ENCODE results near the gene CES4A. TPM values are rescaled to one million over a fixed set of nuclear protein-coding genes. Genes with fewer than 3 reads are reported as not detected.
A peak's percentile ranks its signal among the peaks of the same experiment; 100 is the strongest.

CES4A gene
- total and polyA plus RNA-seq, 9 of the 15 experiments (the other 6 are each of a cell fraction or from before 2014, with no cell fraction given) = 0.09 to 0.13 (median 0.11) TPM; not detected in 6

- TF ChIP-seq ZNF740 (CRISPR knock-in tag; IDR thresholded peaks at IDR 0.05) (no peak), ZNF740 (tag; IDR thresholded peaks at IDR 0.05) (no peak), ZNF445 (CRISPR knock-in tag; IDR thresholded peaks at IDR 0.05; ENCODE audit: low read depth) (peak; percentile 73; the same call in 1 of the 2 replicates), ERF (CRISPR knock-in tag; IDR thresholded peaks at IDR 0.05) (peak; percentile 80; the same call in 1 of the 2 replicates), REST (IDR thresholded peaks at IDR 0.05; ENCODE audit: borderline replicate concordance) (no peak), REST (CRISPR knock-in tag; IDR thresholded peaks at IDR 0.05; ENCODE audit: low read depth) (peak; percentile 72), FIP1L1 (IDR thresholded peaks at IDR 0.05; ENCODE audit: low read depth, low read length, poor library complexity, severe bottlenecking) (no peak), ZFPM2 (CRISPR knock-in tag; IDR thresholded peaks at IDR 0.05) (no peak), MCM3 (IDR thresholded peaks at IDR 0.05) (no peak), ZKSCAN3 (CRISPR knock-in tag; IDR thresholded peaks at IDR 0.05) (no peak), ZNF280B (CRISPR knock-in tag; IDR thresholded peaks at IDR 0.05) (no peak), TBL1XR1 (IDR thresholded peaks at IDR 0.05; ENCODE audit: low read length in 2 of 2) (no peak), IFI16 (CRISPR knock-in tag; IDR thresholded peaks at IDR 0.05) (no peak), ZBTB7A (IDR thresholded peaks at IDR 0.05; ENCODE audit: borderline replicate concordance, control insufficient read depth, low read depth, low read length) (no peak), ZNF584 (CRISPR knock-in tag; IDR thresholded peaks at IDR 0.05; ENCODE audit: low read depth) (no peak), MLX (CRISPR knock-in tag; conservative IDR thresholded peaks at IDR 0.05) (0 out of 4 replicates have a peak, but pooled peaks of 1 of the 2 experiments have one; percentile 52), POLR2H (tag; IDR thresholded peaks at IDR 0.05; ENCODE audit: low read depth) (peak; percentile 95)
These were observed 40.4 kb downstream of the CES4A start, which contains the start of gene CBFB (continued) for GRCh38 chr16:67028696-67029253.

Measured in K562 (cell line).